Memory B cell (primary cell): ENCODE data around the gene MB.

ENCODE experiments used
- ATAC-seq: fragments of 150-1000 bp; cut with Tn5 transposase; 2 replicates; pipeline ENCODE4 v1.10.0; 2021; ENCODE audit warnings: low read depth, mild to moderate bottlenecking, moderate library complexity
- DNase-seq, 2 donors: peaks; one replicate each; pipeline ENCODE4 v3.0.0; 2022; ENCODE audit warnings: low spot score in 2 of 2
- H3K27ac Mint-ChIP-seq: one replicate; pipeline ENCODE4 v1.8.0; 2022; ENCODE audit warnings: mild to moderate bottlenecking, moderate library complexity, mixed read lengths
- H3K27me3 Mint-ChIP-seq: one replicate; pipeline ENCODE4 v1.8.0; 2022; ENCODE audit warnings: mixed read lengths
- H3K36me3 Mint-ChIP-seq: one replicate; pipeline ENCODE4 v1.8.0; 2022; ENCODE audit warnings: mild to moderate bottlenecking, mixed read lengths
- H3K4me1 Mint-ChIP-seq: one replicate; pipeline ENCODE4 v1.8.0; 2022; ENCODE audit warnings: mixed read lengths
- H3K4me3 Mint-ChIP-seq: one replicate; pipeline ENCODE4 v1.8.0; 2022; ENCODE audit warnings: mild to moderate bottlenecking, moderate library complexity, mixed read lengths
- H3K9me3 Mint-ChIP-seq: one replicate; pipeline ENCODE4 v1.8.0; 2022; ENCODE audit warnings: mixed read lengths

Gene MB

DNA sequence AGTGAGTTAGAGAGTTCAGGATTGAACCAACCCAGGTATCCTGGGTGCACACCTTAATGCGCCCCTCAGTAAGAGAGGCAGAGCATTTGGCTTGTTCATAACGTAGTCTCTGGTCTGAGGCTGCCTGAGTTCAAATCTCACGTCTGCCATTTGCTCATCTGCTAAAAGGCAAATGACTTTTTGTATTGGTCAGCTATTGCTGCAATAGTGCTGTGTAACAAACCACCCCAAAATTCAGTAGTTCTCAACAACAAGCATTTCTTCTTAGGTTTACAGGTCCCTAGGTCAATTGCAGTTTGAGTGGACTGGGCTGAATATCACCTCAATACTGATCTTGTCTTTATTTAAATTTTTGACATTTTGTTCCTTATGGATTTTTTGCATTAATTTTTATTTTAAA, 58.4 kb downstream of the MB start:
- H3K4me1 Mint-ChIP-seq = peaks cover 3% of the 10 kb centered on the region
- H3K27ac Mint-ChIP-seq = no peak overlapping the region
- DNase-seq (no peak), ATAC-seq (no peak)
- no peaks in the 10 kb centered on the region for H3K9me3 Mint-ChIP-seq
- H3K36me3 Mint-ChIP-seq = no peaks in the 10 kb centered on the region
- peaks cover 25% of the 10 kb centered on the region for H3K27me3 Mint-ChIP-seq
- H3K4me3 Mint-ChIP-seq = no peak overlapping the region

DNA sequence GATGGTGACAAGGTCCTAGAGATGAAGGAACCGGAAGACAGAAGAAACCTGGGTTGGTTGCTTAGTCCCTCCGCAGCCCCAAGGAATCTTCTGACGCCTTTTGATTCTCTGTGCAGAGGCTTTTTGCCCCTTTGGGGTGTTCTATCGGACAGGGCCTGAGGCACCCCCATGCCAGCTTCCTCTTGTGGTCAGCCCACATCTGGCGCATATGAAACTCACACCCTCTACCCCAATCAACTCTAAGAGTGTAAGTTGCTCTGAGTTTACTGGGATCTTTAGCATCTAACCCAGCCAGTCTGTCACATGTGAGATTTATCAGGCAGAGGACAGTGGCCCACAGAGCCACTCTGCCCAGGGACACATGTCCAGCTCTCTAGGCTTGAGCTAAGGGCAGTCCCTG, 59.1 kb downstream of the MB start:
- ATAC-seq (no peak), DNase-seq (no peak)
- no peak overlapping the region for H3K27ac Mint-ChIP-seq
- H3K4me1 Mint-ChIP-seq = peaks cover under 1% of the 10 kb centered on the region
- no peak overlapping the region for H3K4me3 Mint-ChIP-seq
- H3K36me3 Mint-ChIP-seq = no peaks in the 10 kb centered on the region
- H3K9me3 Mint-ChIP-seq = no peaks in the 10 kb centered on the region
- H3K27me3 Mint-ChIP-seq = peaks cover 24% of the 10 kb centered on the region
